K562 treated with DMSO at 1 percent for 48 hours (cell line): ENCODE measurements around the gene CDY2B. TPM values are rescaled to one million over a fixed set of nuclear protein-coding genes. Genes with fewer than 3 reads are reported as not detected.

Experiments used
- total RNA-seq: library from RNA; unstranded; fragments of 300-600 nt; gene quantifications from 2 replicates; pipeline ENCODE4 v1.2.3, GENCODE V29; 2022; ENCODE audit warnings: low replicate concordance; ENCODE audit errors: extremely low read depth

CDY2B gene
- total RNA-seq = not detected in 2 replicates

GRCh38 chrY:17880120-17880519, at the start of gene CDY2B:
Gene CDY2B (minus strand): TSS chrY:17880220. CDS start chrY:17879892, 328 bp downstream.

Other genes with a start within 250 kb of the CDY2B start
- not detected in 2 replicates for gene CDY2A, start 145.6 kb upstream of the CDY2B start, total RNA-seq